ENCODE results near the gene MICAL3. TPM values are rescaled to one million over a fixed set of nuclear protein-coding genes. Genes with fewer than 3 reads are reported as not detected.

The MICAL3 gene
- total and polyA plus RNA-seq, 3 donors from 2014 or later = 103 to 106 (median 104) TPM

GRCh38 chr22:17873804-17874203, 150.6 kb downstream of the MICAL3 start:
- intact Hi-C loops (cut with DNase I; ENCODE audit: low total_unique reads) = no loop called here
- Histone ChIP-seq H3K4me3 (no peak overlapping the region), H3K27me3 (no peaks in the 10 kb centered on the region), H3K9me3 (no peaks in the 10 kb centered on the region), H3K27ac (no peak overlapping the region), H3K36me3 (ENCODE audit: low read depth, missing control alignments) (no peaks in the 10 kb centered on the region), H3K4me1 (no peaks in the 10 kb centered on the region)
- no peak for DNase-seq
- WGBS, 2 donors = 93 to 94% methylated on average over 10 of the region's 10 CpGs
- TF ChIP-seq POLR2A (IDR thresholded peaks at IDR 0.05) = no peak
- TF ChIP-seq CTCF (IDR thresholded peaks at IDR 0.05) = no peak

- DNase-seq = no peak
- WGBS, 2 donors = 93 to 97% methylated on average over 10 to 14 of the region's 14 CpGs
- Histone ChIP-seq H3K4me3 (no peak overlapping the region), H3K36me3 (ENCODE audit: low read depth, missing control alignments) (no peaks in the 10 kb centered on the region), H3K27ac (no peak overlapping the region), H3K9me3 (no peaks in the 10 kb centered on the region), H3K27me3 (no peaks in the 10 kb centered on the region), H3K4me1 (no peaks in the 10 kb centered on the region)
- intact Hi-C loops (cut with DNase I; ENCODE audit: low total_unique reads) = no loop called here
- TF ChIP-seq CTCF (IDR thresholded peaks at IDR 0.05) = no peak
- TF ChIP-seq POLR2A (IDR thresholded peaks at IDR 0.05) = no peak
Measured at GRCh38 chr22:17873116-17873515, 151.2 kb downstream of the MICAL3 start.

- Histone ChIP-seq H3K27ac (no peak overlapping the region), H3K4me1 (no peaks in the 10 kb centered on the region), H3K36me3 (ENCODE audit: low read depth, missing control alignments) (no peaks in the 10 kb centered on the region), H3K4me3 (no peak overlapping the region), H3K9me3 (no peaks in the 10 kb centered on the region), H3K27me3 (no peaks in the 10 kb centered on the region)
- no peak for DNase-seq
- intact Hi-C loops (cut with DNase I; ENCODE audit: low total_unique reads) = no loop called here
- TF ChIP-seq POLR2A (IDR thresholded peaks at IDR 0.05) (no peak), CTCF (IDR thresholded peaks at IDR 0.05) (no peak)
- 80 to 91% methylated on average over 7 of the region's 7 CpGs for WGBS, 2 donors
Measured at GRCh38 chr22:17872471-17872870, 151.9 kb downstream of the MICAL3 start.

- no peak overlapping the region for H3K4me3 ChIP-seq
- no peak for DNase-seq
- no peaks in the 10 kb centered on the region for H3K4me1 ChIP-seq
- no peak for TF ChIP-seq CTCF (IDR thresholded peaks at IDR 0.05)
- no peak overlapping the region for H3K27ac ChIP-seq
- intact Hi-C loops (cut with DNase I; ENCODE audit: low total_unique reads) = no loop called here
- H3K9me3 ChIP-seq = no peaks in the 10 kb centered on the region
- no peaks in the 10 kb centered on the region for H3K27me3 ChIP-seq
- H3K36me3 ChIP-seq (ENCODE audit: low read depth, missing control alignments) = no peaks in the 10 kb centered on the region
- WGBS, 2 donors = 95% methylated on average over 27 to 32 of the region's 32 CpGs
Measured at GRCh38 chr22:17871726-17872458, 152.5 kb downstream of the MICAL3 start.

GRCh38 chr22:17870407-17870806, 154.0 kb downstream of the MICAL3 start:
- H3K27ac ChIP-seq = no peak overlapping the region
- intact Hi-C loops (cut with DNase I; ENCODE audit: low total_unique reads) = no loop called here
- TF ChIP-seq CTCF (IDR thresholded peaks at IDR 0.05) (no peak), POLR2A (IDR thresholded peaks at IDR 0.05) (no peak)
- no peaks in the 10 kb centered on the region for H3K27me3 ChIP-seq
- no peaks in the 10 kb centered on the region for H3K9me3 ChIP-seq
- 88% methylated on average over 8 of the region's 8 CpGs for WGBS, 2 donors
- no peaks in the 10 kb centered on the region for H3K36me3 ChIP-seq (ENCODE audit: low read depth, missing control alignments)
- no peak for DNase-seq
- no peak overlapping the region for H3K4me3 ChIP-seq
- H3K4me1 ChIP-seq = peaks cover 8% of the 10 kb centered on the region

Data from testis (tissue), 3 donors.